GM20000 (cell line): ENCODE measurements around the gene MED22.

ENCODE experiments used
- DNase-seq: peaks from one replicate; pipeline ENCODE4 v3.0.0; 2012; ENCODE audit warnings: low spot score
- TF ChIP-seq, protein P1 (sequence below): IDR thresholded peaks from 2 replicates; pipeline ENCODE4 v1.5.1; 2012; ENCODE audit warnings: mild to moderate bottlenecking, control low read depth; ENCODE audit errors: extremely low read depth, missing control alignments

The MED22 gene

DNA sequence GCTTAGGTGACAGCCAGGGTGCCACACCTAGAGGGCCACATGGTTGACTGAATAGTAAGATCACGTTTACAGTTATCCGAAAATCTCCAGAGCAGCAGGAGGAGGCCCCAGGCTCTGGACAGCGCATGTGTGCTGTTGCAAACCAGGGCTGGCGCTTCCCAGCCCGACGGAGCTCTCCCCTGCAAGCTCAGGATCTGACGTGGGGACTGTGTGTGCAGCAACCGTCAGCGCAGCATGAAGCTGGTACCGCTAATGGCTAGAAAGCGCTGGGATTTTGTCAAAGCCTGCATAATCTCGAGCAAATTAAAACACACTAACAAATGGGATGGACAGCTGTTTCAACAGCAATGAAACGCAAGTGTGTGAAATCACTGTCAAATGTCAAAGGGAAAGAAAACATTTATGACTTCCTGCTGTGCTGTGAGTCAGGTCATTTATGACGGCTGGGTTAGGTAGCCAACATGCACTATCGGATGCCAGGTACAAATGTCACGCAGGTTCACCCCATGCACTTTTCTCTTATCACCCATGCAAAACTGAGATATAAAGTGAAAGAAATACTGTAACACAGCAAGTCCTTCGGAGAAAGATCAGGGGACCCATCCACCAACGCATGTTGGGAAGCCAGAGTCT, 20.4 kb upstream of the MED22 start:
- TF ChIP-seq, protein P1, sequence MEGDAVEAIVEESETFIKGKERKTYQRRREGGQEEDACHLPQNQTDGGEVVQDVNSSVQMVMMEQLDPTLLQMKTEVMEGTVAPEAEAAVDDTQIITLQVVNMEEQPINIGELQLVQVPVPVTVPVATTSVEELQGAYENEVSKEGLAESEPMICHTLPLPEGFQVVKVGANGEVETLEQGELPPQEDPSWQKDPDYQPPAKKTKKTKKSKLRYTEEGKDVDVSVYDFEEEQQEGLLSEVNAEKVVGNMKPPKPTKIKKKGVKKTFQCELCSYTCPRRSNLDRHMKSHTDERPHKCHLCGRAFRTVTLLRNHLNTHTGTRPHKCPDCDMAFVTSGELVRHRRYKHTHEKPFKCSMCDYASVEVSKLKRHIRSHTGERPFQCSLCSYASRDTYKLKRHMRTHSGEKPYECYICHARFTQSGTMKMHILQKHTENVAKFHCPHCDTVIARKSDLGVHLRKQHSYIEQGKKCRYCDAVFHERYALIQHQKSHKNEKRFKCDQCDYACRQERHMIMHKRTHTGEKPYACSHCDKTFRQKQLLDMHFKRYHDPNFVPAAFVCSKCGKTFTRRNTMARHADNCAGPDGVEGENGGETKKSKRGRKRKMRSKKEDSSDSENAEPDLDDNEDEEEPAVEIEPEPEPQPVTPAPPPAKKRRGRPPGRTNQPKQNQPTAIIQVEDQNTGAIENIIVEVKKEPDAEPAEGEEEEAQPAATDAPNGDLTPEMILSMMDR: no peak
- DNase-seq: no peak

DNA sequence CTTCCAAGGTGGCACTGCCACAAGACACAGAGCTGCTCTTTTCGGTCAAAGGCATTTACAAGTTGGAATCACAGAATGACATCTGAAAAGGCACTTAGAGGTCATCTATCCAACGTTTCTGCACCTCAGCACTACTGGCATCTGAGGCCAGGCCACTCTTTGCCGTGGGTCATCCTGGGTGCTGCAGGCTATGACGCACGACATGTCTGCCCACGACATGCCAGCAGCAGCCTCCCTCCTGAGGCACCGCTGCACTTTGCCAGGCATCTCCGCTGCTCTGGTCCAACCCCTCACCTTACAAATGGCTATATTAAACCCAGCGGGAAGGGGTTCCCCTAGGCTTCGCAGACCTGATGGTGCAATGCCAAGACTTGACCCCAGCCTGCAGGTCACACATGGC, 19.8 kb upstream of the MED22 start:
- TF ChIP-seq, protein P1: no peak
- no peak for DNase-seq

DNA sequence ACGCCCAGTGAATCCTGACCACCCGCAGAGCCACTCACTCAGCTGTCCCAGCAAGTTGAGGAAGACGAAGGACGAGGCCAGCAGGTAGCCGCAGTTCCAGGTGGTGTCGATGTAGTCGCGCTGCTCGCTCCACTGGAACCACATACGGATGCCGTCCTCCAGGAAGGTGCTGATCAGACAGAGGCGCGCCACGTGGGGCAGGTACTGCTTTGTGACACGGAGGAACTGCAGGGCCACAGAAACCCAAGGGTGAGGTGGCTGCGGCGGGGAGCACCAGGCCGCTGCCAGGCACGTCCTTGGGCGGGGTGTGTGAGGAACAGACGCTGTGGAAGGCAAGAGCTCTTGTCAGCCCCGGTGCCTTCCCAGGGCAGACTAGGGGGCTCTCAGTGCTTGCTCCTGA, 19.3 kb upstream of the MED22 start:
- TF ChIP-seq, protein P1: no peak
- no peak for DNase-seq

DNA sequence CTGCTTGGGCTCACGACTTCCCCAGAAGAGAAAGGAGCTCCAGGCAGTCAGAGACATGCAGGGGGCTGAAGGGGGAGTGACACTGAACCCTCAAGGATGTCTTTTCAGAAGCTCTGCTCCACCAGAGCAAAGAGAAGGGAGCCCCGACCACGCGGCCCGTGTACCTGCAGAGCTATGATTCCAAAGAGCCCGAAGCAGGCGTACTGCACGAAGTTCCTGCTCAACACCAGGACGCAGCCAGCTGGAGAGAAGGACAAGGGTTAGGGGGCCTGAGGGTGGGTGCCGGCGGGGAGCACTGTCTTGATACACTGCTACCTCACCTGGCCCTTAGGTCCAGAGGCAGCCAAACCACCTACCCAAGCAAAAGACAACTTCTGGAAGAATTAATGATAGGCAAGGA, 18.5 kb upstream of the MED22 start:
- TF ChIP-seq, protein P1: no peak
- no peak for DNase-seq

DNA sequence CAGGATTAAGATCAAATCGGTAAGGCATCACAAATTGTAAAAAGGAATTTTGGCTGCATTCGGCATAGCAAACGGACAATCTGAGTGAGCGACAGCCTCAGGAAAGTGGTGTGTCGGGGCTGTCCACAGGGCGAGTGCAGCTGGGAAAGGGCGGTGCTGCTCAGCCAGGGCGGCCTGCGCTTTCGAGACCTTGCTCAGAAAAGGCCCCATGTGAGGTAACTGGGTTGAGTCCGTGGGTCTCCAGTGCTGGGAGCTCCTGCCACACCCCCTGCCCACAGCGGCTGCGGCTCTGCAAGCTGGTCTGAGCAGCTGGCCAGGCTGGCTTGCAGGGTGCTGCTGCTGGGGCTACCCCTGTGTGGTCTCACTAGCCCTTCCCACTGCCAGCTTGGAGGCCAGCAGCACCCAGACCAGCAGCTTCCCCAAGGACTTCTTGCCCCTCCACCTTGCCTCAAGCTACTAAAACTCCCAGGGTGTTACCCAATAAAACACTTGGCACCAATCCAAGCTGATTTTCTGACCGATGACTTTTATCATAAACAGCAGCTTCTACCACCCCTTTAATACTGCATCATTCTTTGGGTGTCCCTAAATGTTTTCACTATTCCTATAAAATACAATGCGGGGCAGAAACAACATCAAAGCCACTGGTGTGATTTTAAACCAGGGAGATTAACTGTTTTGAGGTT, 14.6 kb upstream of the MED22 start:
- TF ChIP-seq, protein P1: no peak
- DNase-seq: no peak

DNA sequence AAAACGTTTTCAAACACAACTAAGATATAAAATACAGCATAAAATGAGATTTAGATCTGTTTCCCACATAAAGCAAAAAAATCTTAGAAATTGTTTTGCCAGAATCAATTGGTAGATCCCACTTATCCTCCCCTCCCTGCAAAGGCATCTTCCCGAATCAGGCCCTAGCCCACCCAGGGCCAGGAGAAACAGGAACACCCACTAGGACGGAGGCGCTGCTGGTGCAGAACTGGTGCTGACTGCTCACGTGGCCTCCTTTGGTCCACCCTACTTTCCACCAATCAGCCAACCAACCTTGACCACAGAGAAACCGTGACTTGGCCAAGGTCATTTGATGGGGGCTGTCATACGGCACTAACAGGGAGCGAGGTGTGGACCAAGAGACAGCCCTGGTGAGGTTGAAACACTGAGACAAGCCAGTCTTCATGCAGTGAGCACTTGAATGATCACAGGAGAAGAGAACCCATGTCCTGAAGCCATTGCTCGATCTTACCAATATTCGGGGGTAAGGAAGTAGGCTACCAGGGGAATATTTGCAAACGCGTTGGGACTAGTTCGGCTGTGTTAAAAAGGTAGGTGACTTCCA, 13.7 kb upstream of the MED22 start:
- DNase-seq: no peak
- TF ChIP-seq, protein P1: no peak

DNA sequence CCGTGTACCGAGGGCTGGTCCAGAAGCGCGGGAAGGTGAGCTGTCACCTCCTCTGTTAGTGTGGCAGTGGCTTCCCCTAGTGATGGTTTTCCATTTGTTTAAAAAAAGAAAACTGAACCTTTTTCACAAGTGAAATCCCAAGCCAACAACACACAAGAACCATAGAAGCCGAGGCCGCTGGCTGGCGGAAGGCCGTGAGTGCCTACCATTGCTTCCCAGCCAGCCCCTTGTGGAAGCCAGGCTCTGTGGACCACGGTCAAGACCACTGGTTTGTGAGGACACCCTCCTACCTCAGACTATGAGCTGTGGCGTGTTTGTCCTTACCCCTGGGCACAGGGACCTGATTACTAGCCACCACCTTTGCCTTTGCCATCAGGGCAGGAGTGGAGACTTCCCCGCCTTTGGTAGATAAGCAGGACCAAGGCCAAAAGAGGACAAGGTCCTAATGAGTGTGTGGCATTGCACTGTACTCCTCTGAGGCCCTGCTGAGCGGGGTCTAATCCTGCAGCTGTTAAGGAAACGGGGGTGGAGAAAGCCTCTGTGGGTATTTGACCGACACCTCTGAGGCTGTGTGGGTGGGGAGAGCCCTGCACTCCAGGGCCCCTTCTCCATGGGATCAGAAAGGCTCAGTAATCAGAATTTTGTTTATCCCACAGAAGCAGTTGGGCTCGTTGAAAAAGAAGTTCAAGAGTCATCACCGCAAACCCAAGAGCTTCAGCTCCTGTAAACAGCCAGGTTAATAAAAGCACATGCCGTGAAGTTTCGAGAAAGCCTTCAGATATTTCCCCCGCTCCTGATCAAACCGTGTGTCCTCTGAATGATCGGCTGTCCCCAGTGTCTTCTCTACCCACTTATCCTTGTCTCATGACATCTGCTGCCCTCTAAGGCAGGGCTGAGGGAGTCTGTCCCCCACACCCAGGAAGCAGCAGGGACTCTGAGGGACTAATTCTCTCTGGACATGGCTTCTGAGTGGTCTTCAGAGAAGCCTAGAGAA, 12.8 kb upstream of the MED22 start:
- TF ChIP-seq, protein P1: no peak
- DNase-seq: no peak
